GM08714 (cell line): ENCODE measurements around the gene JAG2.
A peak's percentile ranks its signal among the peaks of the same experiment; 100 is the strongest.

Experiments
- H3K4me3 ChIP-seq: fragments of 200-500 bp; sonication (Bioruptor generic); 2 replicates; pipeline ENCODE4 v1.5.1; 2014; ENCODE audit warnings: mild to moderate bottlenecking, low read length, inconsistent platforms
- ZNF274 ChIP-seq: IDR thresholded peaks from 2 replicates; pipeline ENCODE4 v1.6.1; 2012; ENCODE audit warnings: mild to moderate bottlenecking, low read depth, low read length

The JAG2 gene

DNA sequence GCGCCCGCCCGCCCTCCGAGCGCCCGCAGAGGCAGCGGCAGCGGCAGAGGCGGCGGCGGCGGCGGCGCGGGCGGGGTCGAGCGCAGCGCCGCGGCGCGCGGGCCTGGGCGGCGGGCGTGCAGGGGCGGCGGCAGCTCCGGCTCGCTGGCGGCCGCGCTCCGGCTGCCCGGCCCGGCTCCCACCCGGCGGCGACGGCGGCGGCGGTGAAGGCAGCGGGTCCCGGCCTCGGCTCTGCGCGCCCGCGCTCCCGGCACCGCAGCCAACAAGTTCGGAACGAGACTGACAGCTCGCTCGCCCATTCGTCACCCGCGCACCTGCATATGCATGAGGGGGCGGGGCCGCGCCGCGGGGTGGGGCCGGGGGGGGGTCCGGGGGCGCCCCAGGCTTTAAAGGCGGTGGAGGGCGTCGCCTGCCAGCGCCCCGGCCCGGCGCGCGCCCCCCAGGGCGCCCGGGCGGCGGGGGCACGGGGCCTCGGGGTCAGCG lies at the start of gene JAG2:
Gene JAG2 (minus strand): TSS at position 281 of the 483 bp plus-strand sequence. CDS start 356 bp downstream, outside the sequence.
- TF ChIP-seq ZNF274, result no peak
- peak within 1 kb of the TSS; percentile 7; the same call in 1 of the 2 replicates for H3K4me3 ChIP-seq

DNA sequence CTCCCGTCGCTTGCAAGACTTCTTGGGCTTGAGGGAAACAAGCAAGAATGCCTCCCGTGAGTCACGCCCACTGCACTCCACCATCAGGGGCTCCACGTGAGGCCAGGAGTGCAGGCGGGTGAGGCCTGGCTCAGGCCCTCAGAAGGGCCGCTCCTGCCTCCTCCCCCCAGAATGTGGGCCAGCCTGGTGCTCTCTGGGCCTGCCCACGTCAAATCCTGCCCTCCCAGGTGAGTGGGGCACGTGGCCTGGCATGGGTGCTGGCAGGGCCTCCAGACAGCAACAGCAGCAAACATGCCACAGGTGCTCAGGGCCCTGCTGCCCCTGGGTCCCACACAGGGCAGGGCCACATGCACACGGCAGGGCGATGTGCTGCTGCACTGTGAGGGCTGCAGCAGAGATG lies 49.2 kb upstream of the JAG2 start:
- no peak for TF ChIP-seq ZNF274

DNA sequence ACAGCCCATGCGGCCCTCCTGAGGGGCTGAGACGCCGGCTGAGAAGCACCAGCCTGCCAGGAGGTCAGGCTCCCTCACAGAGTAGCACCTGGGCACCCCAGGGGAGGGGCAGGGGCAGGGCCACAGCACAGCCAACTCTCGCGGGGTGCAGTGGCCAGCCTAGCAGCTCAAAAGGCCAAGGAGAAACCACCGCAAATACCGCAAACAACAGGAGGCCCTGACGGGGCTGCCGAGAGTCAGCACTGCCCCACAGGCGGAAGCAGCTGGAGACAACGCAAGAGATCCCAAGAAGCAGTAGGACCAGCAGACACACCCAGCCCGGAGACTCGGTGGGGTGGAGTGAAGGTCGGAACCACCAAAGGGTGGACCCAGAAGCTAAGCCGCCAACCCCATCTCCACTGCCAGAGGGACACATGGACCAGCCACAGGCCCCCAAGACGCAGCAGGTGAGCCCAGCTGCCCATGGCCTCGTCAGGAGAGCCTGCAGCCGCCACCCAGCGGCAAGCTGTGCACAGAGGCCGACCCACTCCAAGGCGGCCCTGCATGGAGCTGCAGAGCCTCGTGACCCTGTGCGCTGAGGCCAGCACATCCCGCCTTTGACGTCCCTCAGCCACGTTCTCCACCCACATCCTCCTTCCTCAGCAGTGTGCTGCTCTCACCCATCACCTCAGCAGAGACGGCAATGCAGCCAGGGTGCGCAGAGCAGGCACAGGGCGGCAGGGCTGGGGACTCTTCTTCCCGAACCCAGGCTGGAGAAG lies 48.1 kb upstream of the JAG2 start:
- no peak for TF ChIP-seq ZNF274
- no peak overlapping the region for H3K4me3 ChIP-seq

More for the DNA sequence above, 49.2 kb upstream of the JAG2 start:
- no peak overlapping the region for H3K4me3 ChIP-seq

DNA sequence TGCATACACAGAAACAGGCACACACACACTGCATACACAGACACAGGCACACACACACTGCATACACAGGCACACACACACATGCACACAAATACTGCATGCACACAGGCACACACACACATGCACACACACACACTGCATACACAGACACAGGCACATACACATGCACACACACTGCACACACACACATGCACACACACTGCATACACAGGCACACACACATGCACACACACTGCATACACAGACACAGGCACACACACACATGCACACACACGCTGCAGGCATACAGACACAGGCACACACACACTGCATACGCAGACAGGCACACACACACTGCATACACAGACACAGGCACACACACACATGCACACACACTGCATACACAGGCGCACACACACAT lies 47.0 kb upstream of the JAG2 start:
- no peak for TF ChIP-seq ZNF274
- H3K4me3 ChIP-seq, result no peak overlapping the region

DNA sequence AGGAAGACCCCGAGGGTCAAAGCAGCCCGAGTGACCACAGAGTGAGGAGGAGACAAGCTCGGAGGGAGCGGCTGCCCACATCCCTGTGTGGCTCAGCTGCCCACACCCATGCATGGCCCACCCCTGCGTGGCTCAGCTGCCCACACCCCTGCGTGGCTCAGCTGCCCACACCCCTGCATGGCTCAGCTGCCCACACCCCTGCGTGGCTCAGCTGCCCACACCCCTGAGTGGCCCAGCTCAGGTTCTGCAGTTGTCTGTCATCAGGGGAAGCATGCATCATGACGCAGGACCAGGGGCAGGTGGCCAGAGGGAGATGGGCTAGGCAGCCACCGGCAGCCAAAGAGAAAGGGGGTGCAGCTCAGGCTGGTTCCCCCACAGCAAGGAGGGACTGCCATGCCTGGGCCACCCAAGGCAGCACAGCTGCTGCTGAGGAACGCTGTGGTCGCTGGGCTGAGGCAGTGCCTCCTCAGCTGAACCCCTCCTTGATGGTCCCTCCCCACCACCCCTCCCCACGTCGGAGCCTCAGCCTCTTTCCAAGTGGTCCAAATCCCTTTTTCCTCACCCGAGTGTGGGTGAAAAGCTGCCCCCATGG lies 45.8 kb upstream of the JAG2 start:
- no peak overlapping the region for H3K4me3 ChIP-seq
- TF ChIP-seq ZNF274, result no peak

DNA sequence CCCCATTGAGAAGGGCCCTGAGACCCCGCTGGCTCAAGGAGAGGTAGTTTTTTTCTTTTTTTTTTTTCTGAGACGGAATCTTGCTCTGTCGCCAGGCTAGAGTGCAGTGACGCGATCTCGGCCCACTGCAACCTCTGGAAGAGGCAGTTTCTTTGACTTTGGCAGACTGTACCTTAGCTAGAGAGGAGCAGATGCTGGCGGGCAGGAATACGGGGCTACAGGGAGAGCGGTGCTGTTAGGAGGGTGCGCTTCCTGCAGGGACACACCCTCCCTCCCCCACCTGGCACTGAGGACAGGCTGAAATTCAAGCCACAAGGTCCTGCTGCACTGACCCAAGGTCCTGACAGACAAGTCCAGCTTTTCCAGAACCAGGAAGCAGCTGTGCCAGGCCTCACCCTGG lies 44.8 kb upstream of the JAG2 start:
- TF ChIP-seq ZNF274, result no peak
- H3K4me3 ChIP-seq, result no peak overlapping the region

DNA sequence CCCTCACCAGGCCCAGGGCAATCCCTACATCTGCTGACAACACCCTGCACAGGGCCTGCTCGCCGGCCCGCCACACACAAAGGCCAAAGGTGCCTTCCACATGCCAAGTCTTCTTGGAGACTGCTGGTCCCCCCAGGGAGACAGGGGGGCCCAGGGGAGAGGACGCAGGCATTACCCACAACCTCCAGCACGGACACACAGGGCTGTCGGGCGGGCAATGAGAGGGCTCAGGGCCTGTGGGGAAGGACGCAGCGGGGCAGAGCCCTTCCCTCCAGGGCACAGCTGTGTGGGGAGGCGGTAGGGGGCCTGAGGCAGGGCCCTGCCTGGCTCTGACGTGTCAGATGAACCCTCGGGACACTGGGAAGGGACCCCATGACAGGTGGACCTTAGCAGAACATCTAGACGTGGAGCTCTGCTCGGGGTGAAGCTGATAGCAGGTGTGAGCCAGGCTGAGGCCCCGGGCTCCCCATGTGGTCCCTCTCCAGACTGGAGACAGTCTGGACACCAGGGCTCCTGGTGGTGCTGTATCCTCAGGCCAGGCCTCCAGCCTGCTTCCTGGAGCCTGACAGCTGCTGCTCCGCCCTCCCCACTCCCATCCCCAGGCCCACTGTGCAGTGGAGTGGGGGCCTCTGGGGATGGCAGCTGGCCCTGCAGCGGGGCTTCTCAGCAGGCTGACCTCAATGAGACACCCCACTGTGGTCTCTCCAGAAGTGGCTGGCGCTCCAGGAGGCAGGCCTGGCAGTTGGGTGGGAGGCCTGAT lies 44.1 kb upstream of the JAG2 start:
- TF ChIP-seq ZNF274, result no peak

DNA sequence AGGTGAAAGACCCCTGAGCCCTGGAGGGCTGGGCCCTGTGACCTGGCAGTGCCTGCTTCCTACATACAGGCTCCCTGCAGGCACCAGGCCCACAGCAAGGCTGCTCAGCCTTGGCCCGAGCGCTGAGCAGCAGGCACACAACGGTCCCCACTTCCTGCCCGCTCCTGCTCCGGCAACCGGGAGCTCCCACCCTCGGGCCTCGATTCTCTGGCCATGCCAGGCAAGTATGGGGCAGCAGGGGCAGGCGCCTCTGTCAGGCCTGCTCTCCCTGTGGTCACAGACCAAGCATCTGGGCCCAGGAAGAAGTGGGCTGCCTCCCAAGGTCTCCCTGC lies 43.1 kb upstream of the JAG2 start:
- no peak for TF ChIP-seq ZNF274
- H3K4me3 ChIP-seq, result no peak overlapping the region

More for the DNA sequence above, 44.1 kb upstream of the JAG2 start:
- no peak overlapping the region for H3K4me3 ChIP-seq

DNA sequence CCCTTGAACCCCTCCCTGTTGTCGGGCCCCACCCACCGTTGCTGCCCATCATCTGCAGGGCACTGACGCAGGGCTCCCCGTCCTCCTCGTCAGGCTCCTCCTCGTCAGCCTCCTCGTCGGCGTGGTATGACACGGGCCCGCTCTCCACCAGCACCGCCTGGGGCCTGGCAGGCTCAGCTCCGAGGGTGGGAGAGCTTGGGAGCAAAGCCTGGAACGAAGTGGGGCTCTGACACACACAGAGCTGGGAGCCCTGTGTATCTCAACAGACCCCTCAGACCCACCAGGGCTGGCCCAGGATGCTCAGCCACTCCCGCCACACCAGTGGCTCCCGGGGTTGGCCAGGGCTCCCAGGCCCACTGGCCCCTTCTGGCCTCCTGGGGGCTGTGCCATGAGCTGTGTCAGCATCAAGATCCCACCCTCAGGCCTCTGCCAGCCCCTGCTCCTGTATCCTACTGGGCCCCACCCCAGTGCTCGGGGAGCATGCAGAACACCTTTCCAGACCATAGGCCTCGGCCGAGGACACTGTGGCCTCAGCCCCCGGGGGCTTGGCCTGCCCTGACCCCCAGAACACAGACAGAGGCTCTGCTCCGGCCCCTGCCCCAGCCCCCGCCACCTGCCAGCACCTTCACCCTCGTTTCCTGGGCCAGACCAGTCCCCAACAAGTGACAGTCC lies 42.6 kb upstream of the JAG2 start:
- TF ChIP-seq ZNF274, result no peak
- H3K4me3 ChIP-seq, result no peak overlapping the region

DNA sequence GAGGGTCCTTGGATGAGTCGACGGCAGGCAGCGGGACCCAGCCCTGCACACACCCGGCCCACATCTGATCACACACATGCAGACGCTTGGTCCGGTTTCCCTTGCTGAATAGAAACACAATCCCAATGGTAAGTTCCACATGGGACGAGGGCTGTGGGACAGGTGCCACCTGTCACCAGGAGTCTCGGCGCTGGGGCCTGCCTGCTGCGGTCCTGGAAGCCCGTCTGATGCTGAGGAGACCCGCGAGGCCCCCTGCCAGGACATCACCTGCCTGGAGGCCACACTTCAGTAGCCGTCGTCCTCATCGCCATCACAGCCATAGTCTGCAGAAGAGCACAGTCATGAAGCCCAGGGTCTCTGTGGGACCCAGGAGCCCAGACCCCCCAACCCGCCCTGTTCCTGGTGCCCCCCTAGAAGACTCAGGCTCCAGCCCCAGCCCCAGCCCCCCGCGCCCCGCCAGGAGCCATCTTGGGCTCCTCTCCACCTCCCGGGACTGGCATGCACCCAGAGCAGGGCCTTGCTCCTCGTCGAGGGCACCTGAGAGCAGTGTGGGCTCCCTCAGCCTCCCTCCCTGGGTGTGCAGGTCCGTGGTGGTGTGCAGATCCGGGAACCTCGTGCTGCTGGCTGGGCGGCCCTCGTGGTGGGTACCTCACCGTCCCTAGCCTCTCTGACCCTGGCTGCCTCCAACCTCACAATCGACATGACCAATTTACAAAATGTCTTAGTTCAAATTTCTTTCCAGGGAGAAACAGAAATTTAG lies 41.9 kb upstream of the JAG2 start:
- TF ChIP-seq ZNF274, result no peak
- H3K4me3 ChIP-seq, result no peak overlapping the region

DNA sequence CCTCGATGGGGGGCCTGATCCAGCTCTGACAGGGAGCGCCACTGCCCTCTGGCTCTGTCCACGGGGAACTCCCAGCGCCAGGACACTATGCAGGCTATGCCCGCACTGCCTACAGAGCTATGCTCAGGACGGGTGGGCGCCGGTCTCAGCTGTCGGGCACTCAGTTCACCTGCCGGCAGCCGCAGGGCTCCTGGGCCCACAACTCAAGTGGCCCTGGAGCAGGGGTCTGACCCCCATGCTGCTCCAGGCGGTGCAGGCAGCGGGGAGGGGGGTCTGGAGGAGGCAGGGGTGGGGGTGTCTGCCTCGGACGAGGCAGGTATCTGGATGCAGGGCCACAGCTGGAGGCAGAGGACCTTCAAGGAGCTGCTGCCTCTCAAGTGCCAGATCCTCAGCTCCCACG lies 41.1 kb upstream of the JAG2 start:
- H3K4me3 ChIP-seq, result no peak overlapping the region
- no peak for TF ChIP-seq ZNF274

DNA sequence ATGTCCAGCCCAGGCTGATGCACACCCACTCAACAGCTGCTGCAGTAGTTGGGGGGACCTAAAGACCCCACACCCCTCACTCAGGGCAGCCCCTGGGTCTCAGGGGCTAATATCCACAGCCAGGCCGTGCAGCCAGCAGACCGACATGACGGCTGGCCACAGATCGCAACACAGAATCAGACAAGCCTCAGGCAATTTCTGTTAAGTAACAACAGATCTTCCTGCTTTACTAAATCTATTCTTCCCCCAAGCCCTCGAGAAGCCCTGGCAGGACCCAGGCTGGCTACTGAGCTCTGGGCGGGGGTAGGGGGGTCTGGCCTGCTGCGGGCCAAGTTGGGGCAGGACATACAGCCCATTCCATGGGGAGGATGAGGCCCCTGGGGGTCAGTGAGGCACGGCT lies 40.5 kb upstream of the JAG2 start:
- TF ChIP-seq ZNF274, result no peak
- H3K4me3 ChIP-seq, result no peak overlapping the region

DNA sequence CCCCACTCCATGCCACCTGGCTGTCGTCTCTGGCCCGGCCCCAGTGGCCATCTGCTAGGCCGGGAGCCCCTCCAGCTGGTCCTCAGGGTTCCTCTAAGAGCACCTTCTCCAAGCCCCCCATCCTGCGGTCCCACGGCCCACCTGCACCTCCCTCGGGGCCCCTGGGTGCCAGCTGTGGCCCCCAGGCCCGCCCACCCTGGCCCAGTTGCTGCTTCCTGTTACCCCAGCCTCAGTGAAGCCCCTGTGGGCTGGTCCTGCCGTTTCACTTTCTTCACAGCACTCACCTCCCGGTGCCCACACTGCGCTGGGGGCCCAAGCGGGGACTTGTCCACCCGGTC lies 40.1 kb upstream of the JAG2 start:
- no peak for TF ChIP-seq ZNF274
- no peak overlapping the region for H3K4me3 ChIP-seq

DNA sequence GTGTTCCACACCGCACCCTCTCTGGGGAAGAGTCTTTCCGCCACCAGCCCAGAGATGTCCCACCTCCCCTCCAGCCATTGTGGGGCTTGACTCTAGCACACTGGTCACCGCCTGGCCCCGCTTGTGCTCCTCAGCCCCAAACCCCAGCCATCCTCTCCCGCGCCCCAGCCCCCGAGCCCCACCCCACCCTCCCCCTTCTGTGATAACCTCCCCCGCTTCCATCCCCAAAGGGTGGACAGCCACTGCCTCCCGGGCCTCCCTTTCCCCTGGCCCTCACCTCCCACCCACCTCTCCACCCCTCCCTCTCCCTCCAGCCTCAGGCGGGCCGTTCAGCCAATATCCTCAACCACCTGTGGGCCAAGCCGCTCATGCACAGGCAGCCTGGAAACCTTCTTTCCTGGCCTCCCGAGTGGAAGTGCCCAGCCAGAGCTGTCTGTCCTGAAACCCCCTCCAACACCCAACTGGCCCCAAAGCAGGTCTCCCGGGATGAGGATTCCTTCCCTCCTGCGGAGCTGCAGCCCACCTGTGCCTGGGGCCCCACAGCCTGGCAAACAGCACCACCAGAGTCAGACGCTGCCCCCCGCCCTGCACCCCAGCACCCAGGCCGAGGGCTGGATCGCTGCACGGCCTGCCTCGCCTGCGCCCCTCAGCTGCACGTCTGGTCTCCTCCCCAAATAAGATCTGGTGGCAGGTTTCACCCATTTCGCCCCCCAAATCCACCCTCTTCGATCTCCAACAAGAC lies 39.6 kb upstream of the JAG2 start:
- no peak for TF ChIP-seq ZNF274
- no peak overlapping the region for H3K4me3 ChIP-seq
